H1 (cell line): Measurements from ENCODE around the gene ZNF646. TPM values are rescaled to one million over a fixed set of nuclear protein-coding genes. Genes with fewer than 3 reads are reported as not detected.
A peak's percentile ranks its signal among the peaks of the same experiment; 100 is the strongest.

Source experiments
- ASH2L ChIP-seq: fragments of 200-600, 300-600 bp; sonication (generic); IDR thresholded peaks from one replicate; pipeline ENCODE4 v1.7.1; 2017; ENCODE audit warnings: low read length
- ATF3 ChIP-seq: IDR thresholded peaks from 2 replicates; pipeline ENCODE4 v1.6.1; 2011; ENCODE audit warnings: low read depth, mild to moderate bottlenecking, low read length; ENCODE audit not compliant: insufficient read depth
- BACH1 ChIP-seq: IDR thresholded peaks from 2 replicates; pipeline ENCODE4 v1.6.1; 2012; ENCODE audit warnings: low read length, improper control_type of control experiment
- CBX5 ChIP-seq: fragments of 300-800, 300-1000 bp; sonication (generic); IDR thresholded peaks from 2 replicates; pipeline ENCODE4 v1.7.1; 2016; ENCODE audit warnings: antibody characterized with exemption, low read length, low read depth
- CHD7 ChIP-seq: fragments of 300-600 bp; sonication (generic); IDR thresholded peaks from 2 replicates; pipeline ENCODE4 v1.7.1; 2012; ENCODE audit warnings: low read length, moderate library complexity, mild to moderate bottlenecking, inconsistent platforms; ENCODE audit not compliant: insufficient replicate concordance
- EGR1 ChIP-seq: IDR thresholded peaks from 2 replicates; pipeline ENCODE4 v1.6.1; 2011; ENCODE audit warnings: low read depth, low read length, borderline replicate concordance
- HDAC6 ChIP-seq: IDR thresholded peaks from one replicate; pipeline ENCODE4 v1.7.1; 2012; ENCODE audit warnings: low read depth, mild to moderate bottlenecking, inconsistent platforms, low read length, moderate library complexity
- POU5F1 ChIP-seq: IDR thresholded peaks from 2 replicates; pipeline ENCODE4 v1.6.1; 2011; ENCODE audit warnings: low read depth, mild to moderate bottlenecking, low read length, moderate library complexity
- SUZ12 ChIP-seq: fragments of 200-600 bp; sonication (generic); IDR thresholded peaks from 2 replicates; pipeline ENCODE4 v1.6.1; 2012; ENCODE audit warnings: mild to moderate bottlenecking, inconsistent platforms, low read length, moderate library complexity, mixed read lengths
- TAF7 ChIP-seq: optimal IDR thresholded peaks from 2 replicates; pipeline ENCODE3; 2011; ENCODE audit warnings: low read depth, mild to moderate bottlenecking, inconsistent platforms, low read length, moderate library complexity, borderline replicate concordance
- ZNF274 ChIP-seq: IDR thresholded peaks from 2 replicates; pipeline ENCODE4 v1.7.0; 2012; ENCODE audit warnings: low read length, borderline replicate concordance; ENCODE audit errors: extremely low read depth
- polyA plus RNA-seq, 7 experiments: library from polyadenylated mRNA; depleted of rRNA in 3 of 7; stranded (reverse) in 5 of 7; unstranded in 2 of 7; fragments of >200 nt in 5 of 7; fragments of 200-250 nt in 2 of 7; gene quantifications; 1 replicate in 5 of 7; 2 replicates in 1 of 7; 4 replicates in 1 of 7; pipeline versions ENCODE4 v1.2.1 to v1.2.3, GENCODE V29; 2011 to 2013; ENCODE audit warnings: missing spikeins in 2 of 7, mixed read lengths in 2 of 7
- total RNA-seq: library from RNA; stranded (reverse); fragmentation: NEBNext Ultra II Directional; extraction: Animal tissue kit (Norgen Biotek cat#: 25700); gene quantifications from 2 replicates; pipeline ENCODE4 v1.2.1, GENCODE V29; 2021

ZNF646 gene
- total and polyA plus RNA-seq, 2 of the 8 experiments (the other 6 are each of a cell fraction or from before 2014, with no cell fraction given), result 6.5 to 25.0 TPM

- no peak for TF ChIP-seq CHD7
- no peak for TF ChIP-seq ATF3
- peak; percentile 53; the same call in 1 of the 2 replicates for TF ChIP-seq BACH1
- TF ChIP-seq POU5F1, result no peak
- no peak for TF ChIP-seq CBX5
- TF ChIP-seq TAF7, result no peak
- no peak for TF ChIP-seq EGR1
- TF ChIP-seq SUZ12, result no peak
- no peak for TF ChIP-seq ASH2L
- TF ChIP-seq ZNF274, result no peak
- no peak for TF ChIP-seq HDAC6
These were observed 31.5 kb downstream of the ZNF646 start (continued) for GRCh38 chr16:31105677-31106213.
